ENCODE measurements around the gene GTPBP6.
"Not testable (repeated sequence)": the region's sequence is repeated elsewhere in the genome, so short reads cannot be mapped to it uniquely, and the experiment has no call there.

The GTPBP6 gene

DNA sequence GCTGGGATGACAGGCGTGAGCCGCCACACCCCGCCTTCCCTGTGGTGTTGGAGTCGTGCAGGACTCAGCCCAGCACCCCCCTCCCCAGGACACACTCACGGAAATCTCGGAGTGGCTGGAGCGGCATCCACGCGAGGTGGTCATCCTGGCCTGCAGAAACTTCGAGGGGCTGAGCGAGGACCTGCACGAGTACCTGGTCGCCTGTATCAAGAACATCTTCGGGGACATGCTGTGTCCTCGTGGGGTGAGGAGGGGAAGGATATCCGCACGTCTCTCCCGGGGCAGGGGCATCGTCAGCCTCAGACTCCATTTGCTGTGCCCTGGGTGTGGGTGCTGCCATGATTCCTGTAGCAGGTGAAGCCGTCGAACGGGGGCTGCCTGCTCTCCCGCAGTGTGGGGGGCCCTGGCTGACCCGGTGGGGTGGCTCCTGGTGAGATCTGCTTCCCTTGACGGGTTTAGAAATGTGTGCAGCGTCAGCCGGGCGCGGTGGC is 27.1 kb downstream of the GTPBP6 start:
- DNase-seq (ENCODE audit: low read depth) = no peak

DNA sequence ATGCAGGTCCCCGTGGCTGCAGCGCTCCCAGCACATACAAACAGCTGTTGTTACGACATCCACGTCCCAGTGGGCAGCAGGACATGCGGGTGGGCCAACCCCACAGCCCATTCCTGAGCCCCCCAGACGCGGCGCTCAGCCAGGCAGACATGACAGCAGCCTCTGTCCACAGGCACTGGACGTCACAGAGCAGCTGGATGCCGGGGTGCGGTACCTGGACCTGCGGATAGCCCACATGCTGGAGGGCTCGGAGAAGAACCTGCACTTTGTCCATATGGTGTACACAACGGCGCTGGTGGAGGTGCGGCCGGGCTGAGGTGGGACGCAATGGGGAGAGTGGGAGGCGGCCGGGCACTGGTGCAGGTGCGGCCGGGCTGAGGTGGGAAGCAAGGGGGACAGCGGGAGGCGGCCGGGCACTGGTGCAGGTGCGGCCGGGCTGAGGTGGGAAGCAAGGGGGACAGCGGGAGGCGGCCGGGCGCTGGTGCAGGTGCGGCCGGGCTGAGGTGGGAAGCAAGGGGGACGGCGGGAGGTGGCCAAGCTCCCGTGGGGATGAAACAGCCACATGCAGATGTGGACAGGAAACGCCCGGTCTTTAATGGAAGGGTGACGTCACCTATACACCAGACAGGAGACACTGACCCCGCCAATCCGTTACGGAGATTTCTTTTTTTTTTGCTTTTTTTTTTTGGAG is 28.0 kb downstream of the GTPBP6 start:
- no peak for DNase-seq (ENCODE audit: low read depth)

DNA sequence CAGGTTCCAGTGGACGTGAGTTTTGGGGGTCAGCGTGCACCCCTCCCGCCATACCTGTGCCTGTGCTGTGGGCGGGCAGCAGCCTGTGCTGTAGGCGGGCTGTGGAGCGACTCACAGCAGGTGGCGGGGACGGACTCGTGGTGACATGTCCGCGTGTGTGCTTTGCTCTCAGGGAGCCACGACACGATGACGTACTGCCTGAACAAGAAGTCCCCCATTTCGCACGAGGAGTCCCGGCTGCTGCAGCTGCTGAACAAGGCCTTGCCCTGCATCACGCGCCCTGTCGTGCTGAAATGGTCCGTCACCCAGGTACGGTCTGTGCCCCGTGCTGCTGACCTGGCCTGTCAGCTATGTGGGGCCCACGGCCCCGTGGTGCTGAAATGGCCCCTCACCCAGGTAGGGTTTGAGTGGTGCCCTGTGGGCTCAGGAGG is 30.0 kb downstream of the GTPBP6 start:
- DNase-seq (ENCODE audit: low read depth) = no peak

DNA sequence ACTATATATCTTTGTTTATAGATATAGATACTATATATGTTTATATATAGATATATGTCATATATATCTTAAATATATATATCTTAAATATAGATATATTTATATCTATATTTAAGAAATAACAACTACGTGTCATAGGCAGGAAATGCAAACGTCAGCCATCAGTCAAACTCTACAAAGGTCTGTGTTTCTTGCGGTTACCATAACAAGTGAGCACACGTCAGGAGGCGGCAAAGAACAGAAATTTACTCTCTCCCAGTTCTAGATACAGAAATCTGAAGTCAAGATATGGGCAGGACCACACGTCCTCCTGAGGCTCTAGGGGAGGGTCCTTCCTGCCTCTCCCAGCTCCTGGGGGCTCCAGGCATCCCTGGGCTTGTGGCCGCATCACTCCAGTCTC is 30.9 kb downstream of the GTPBP6 start:
- DNase-seq (ENCODE audit: low read depth) = no peak

DNA sequence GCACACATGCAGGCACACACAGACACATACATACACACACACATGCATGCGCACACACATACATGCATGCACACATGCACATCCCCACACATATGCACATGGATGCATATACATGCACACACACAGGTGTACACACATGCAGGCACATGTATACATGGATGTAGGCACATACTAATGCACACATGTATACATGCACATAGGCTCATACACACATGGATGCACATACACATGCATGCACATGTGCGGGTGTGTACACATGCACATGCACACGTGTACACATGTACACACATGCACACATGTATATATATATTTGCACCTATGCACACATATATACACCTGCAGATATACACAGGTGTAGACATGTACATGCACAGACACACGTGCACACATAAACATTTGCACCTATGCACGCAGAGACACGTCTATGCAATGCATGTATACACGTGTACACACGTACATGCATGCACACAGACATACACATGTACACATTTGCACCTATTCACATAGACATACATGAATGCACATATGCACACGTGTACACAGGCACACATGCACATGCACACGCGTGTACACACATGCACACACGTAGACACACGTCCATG is 33.4 kb downstream of the GTPBP6 start:
- DNase-seq (ENCODE audit: low read depth) = no peak

DNA sequence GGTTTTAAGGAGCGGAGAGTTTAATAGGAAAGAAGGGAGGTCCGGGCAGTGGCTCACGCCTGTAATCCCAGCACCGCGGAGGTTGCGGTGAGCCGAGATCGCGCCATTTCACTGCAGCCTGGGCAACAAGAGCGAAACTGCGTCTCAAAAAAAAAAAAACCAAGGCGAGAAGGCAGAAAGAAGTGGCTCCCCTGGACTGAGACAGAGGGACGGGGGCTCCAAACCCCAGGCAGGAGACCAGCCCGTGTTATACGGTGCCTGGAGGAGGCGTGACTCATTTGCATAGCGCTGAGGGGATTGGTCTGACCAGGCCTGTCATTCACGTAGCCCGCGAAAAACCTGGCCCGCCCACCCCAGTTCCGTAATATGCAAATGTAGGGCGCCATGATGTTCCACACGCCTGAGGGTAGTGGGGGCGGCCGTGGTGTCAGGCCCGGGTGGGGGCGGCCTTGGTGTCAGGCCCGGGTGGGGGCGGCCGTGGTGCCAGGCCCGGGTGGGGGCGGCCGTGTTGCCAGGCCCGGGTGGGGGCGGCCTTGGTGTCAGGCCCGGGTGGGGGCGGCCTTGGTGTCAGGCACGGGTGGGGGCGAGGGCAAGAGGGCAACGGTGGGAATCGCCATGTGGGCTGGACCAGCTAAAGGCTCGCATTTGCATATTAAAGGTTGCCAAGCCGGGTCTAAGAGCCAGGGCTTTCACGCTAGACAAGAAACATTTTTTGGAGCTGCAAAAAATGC is 35.3 kb downstream of the GTPBP6 start:
- DNase-seq (ENCODE audit: low read depth) = peak; percentile 83

DNA sequence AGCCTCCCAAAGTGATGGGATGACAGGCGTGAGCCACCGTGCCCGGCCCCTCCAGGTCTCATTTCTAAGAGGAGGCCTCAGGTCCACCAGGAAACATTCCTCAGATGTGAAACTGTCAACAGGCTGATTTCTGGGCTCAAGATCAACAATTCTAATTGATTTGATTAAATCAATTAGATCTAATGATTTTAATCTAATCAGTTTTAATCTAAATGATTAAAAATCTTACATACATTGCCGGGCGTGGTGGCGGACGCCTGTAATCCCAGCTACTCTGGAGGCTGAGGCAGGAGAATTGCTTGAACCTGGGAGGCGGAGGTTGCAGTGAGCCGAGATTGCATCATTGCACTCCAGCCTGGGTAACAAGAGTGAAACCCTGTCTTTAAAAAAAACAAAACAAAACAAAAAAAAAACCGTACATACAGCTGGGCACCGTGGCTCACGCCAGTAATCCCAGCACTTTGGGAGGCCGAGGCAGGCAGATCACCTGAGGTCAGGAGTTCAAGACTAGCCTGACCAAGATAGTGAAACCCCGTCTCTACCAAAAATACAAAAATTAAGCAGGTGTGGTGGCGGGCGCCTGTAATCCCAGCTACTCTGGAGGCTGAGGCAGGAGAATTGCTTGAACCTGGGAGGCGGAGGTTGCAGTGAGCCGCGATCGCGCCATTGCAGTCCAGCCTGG is 36.5 kb downstream of the GTPBP6 start:
- not testable (repeated sequence) for DNase-seq (ENCODE audit: low read depth)

DNA sequence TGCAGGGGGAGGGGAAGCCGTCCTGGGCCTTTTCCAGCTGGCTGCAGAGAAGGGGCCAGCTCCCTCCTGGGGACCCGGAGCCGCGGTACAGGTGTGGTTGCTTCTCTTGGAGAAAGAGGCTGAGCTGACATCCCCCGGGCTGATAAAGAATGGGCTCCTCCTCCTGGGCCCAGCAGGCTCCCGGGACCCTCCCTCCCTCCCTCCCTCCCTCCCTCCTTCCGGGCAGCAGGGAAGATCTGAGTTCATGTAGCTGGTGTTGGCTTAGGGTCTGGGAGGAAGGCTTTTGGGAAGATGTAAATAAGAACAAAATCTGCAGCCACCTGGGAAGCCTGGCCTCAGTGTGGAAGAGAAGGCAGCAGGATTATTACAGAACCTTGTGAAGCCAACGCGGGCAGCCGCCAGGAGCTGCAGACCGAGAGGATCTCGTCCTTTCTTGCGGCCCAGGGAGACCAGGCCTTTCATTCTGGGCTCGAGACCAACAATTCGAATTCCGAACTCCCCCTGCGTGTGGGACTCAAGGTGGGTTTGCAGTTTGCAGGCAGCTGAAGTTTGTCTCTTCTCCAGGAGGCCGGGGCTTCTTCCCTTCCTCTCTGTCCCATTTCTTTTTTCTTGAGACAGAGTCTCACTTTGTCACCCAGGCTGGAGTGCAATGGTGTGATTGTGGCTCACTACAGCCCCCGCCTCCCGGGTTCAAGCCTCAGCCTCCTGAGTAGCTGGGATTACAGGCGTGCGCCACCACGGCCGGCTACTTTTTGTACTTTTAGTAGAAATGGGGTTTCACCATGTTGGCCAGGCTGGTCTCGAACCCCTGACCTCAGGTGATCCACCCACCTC is 37.2 kb downstream of the GTPBP6 start, which contains the start of gene PLCXD1:
TSS of gene PLCXD1 (plus strand) at position 216 of the 834 bp plus-strand sequence. CDS start 2,807 bp downstream, outside the sequence.
- DNase-seq (ENCODE audit: low read depth) = no peak

DNA sequence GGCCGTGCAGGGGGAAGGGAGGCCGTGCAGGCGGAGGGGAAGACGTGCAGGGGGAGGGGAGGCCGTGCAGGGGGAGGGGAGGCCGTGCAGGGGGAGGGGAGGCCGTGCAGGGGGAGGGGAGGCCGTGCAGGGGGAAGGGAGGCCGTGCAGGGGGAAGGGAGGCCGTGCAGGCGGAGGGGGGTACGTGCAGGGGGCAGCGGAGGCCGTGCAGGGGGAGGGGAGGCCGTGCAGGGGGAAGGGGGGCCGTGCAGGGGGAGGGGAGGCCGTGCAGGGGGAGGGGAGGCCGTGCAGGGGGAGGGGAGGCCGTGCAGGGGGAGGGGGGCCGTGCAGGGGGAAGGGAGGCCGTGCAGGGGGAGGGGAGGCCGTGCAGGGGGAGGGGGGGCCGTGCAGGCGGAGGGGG is 37.9 kb downstream of the GTPBP6 start:
- not testable (repeated sequence) for DNase-seq (ENCODE audit: low read depth)

DNA sequence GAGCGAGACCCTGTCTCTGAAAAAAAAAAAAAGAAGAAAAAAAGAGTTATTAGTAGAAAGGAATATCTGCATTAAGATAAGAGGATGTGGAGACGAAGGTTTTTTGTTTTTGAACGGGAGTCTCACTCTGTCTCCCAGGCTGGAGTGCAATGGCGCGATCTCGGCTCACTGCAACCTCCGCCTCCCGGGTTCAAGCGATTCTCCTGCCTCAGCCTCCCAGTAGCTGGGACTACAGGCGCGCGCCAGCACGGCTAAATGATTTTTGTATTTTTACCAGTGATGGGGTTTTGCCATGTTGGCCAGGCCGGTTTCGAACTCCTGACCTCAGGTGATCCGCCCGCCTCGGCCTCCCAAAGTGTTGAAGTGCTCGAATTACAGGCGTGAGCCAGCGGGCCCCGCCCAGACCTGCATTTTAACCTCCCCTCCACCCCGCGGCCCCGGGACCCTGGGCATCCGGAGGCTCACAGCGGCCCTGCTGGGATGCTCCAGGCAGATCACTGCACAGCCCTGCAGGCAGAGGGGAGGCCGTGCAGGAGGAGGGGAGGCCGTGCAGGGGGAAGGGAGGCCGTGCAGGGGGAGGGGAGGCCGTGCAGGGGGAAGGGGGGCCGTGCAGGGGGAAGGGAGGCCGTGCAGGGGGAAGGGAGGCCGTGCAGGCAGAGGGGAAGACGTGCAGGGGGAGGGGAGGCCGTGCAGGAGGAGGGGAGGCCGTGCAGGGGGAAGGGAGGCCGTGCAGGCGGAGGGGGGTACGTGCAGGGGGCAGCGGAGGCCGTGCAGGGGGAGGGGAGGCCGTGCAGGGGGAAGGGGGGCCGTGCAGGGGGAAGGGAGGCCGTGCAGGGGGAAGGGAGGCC is 38.6 kb downstream of the GTPBP6 start:
- DNase-seq (ENCODE audit: low read depth) = not testable (repeated sequence)

DNA sequence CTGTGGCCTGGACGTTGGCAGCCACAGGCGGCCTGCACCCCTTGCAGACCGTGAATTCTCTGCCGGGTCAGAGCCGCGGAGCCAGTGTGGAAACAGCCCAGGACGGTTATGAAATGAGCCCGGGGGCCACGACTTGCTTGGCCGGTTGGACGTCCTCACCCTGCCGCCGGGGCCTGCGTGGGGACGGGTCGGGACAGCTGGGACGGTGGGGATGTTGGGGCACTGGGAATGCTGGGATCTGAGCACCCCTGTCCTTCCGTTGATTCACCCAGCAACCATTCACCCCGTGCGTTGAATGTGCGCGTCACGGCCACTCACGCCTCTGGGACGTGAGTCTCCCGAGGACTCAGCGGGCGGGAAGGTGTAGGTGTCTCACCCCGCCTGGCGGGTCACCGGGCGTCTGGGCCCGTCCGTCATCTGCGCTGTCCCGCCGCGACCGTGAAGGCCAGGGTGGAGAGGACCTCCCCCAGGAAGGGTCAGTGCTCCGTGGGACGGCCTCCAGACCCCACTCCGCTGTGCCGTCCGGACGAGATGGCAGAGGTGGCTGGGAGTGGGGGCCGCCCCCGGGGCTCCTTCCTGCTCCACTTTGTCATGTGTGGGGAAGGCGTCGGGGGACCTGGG is 41.9 kb downstream of the GTPBP6 start:
- DNase-seq (ENCODE audit: low read depth) = peak; percentile 12

DNA sequence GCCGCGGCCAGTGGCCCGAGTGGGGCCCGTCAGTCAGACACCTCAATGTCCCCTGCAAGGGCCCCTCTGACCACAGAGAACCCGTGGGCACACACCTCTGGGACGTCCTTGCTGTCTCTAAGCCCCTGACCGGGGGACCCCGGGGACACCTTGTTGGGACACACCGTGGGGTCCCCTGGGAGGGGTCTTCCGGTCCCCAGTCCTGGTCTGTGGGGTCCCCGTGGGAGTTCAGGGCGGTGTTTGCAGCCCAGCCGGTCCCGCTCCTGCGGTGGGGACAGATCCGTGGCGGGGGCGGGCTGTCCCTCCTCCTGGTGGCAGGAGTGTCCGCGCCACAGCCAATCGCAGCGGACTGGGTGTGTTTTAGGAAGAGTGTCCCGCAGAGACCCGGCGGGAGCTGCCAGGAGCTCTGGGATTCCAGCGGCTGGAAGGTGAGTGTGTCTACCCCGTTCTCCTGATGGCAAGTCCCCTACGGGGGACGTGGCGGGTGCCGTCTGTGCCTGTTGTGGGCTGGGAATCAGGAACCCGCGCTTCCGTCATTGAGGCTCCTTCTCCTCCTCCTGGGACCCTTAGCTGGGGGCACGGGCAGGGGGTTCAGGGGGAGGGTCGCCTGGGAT is 42.5 kb downstream of the GTPBP6 start:
- DNase-seq (ENCODE audit: low read depth) = peak; percentile 30

DNA sequence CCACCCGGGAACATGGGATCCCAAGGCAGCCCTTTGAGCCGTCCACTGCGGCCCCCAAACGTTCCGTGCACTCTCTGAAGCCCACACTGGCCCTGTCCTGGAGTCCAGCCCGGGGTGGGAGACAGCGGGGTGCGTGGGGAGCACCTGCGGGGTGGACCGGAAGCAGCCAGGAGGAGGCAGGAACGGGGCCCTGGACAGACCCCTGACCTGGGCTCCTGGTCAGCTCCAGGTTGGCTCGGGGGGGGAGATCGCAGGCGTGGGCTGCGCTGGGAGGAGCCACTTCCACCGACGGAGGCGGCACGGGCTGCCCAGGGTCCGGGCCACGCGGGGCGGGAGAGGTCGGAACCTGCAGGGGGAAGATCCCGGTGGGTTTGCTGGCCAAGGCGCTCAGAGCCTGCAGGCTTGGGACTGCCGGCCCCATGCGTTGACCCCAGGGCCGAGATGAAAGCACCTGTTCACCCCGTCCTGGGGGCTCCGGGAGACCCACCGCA is 43.1 kb downstream of the GTPBP6 start:
- DNase-seq (ENCODE audit: low read depth) = no peak

DNA sequence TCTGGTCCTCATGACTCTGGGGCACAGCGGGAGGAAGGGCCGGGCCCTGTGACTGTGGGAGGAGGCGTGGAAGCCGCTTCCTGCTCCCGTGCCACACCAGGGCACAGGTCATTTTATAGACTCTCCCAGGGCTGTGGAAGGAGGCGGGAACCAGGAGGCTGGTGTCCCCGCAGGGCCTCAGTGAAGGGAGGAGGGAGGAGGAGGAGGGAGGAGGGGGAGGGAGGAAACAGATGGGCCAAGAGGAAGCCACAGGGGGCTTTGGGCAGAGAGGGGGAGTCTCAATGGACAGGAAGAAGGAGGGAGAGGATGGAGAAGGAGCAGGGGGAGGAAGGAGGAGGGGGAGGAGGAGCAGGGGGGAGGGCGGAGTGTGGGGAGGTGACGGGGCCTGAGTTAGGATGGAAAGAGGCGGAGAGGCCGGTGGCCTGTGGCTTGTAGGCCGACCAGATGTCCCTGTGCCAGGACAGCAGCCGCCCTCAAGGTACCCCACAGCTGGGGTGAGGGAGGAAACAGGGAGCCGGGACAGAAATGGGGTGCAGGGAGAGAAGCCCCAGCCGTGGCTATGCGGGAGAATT is 43.6 kb downstream of the GTPBP6 start:
- DNase-seq (ENCODE audit: low read depth) = no peak

DNA sequence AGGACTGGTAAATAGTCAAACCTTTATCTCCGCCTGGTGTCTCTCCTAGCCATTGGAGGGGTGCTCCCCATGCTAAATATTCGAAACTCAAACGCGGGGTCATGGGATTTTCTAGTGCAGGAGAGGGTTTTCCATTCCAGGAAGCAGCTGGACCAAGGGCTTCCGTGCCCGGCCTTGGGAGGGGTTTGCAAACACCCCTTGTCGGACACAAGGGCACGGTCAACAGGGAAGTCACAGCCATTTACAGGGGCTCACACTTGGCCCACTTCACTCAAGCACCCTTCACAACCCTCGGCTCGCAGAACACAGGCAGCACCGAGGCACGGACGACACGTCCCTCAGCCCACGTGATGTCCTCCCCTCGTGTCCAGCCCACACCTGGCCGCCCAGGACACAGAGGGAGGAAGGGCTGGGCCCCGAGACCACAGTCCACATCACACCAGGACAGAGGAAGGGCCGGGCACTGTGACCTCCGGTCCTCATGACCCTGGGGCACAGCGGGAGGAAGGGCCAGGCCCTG is 47.7 kb downstream of the GTPBP6 start:
- DNase-seq (ENCODE audit: low read depth) = no peak

DNA sequence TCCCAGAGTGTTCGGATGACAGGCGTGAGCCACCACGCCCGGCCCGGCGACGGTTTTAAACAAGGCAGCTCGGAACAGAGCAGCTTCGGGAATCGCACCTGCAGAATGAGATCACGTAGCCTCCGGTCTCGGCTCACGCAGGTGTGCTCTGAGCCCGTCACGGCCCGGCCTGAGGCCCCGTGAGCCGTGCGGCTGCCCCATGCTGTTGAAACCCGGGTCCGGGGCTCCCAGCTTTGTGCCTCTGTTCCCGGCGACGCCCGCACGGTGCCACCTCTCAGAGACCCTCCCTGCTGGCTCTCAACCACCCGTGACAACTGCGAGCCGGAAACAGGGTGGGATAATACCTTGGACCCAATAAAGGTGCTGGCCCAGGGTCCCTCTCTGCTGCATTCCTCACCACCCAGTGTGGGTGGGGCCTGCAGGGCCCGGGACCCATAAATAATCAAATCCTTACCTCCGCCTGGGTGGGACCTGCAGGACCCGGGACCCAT is 50.8 kb downstream of the GTPBP6 start:
- no peak for DNase-seq (ENCODE audit: low read depth)

DNA sequence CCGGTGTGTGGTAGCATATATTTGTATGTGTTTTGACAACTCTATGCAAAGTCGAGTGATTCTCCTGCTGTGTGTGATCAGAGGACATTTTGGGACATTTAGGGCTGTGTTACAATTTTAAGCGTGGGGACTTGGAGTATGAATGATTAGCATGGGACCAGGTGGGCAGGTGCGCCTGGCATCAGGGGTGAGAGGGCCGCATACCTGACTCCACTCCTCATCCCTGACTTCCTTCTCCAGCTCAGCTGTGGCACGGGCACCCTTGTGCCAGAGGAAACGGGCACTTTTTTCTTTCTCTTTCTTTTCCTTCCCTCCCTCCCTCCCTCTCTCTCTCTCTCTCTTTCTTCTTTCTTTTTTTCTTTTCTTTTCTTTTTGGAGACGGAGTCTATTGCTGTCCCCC is 53.1 kb downstream of the GTPBP6 start:
- DNase-seq (ENCODE audit: low read depth) = no peak

DNA sequence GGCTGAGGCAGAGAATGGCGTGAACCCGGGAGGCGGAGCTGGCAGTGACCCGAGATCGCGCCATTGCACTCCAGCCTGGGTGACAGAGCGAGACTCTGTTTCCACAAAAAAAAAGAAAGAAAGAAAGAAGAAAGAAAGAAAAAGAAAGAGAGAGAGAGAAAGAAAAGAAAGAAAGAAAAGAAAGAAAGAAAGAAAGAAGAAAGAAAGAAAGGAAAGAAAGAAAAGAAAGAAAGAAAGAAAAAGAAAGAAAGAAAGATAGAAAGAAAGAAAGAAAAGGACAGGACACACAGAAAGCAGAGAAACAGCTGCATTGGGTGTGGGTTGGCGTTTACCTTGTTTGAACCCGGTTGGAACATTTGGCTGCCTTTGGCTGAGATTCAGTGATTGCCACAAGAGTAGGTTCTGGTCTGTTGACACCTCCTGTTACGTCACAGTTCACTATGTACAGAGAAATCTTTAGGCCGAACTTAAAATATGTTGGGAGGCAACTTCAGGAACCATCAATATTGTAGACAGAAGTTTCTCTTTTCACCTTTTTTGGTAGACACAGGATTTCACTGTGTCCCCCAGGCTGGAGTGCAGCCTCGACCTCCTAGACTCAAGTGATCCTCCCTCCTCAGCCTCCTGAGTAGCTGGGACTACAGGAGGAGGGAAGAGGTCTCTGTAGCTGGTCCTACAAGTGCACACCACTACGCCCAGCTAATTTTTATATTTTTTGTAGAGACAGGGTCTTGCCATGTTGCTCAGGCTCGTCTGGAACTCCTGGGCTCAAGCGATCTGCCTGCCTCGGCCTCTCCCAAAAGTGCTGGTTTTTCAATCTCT is 53.8 kb downstream of the GTPBP6 start:
- DNase-seq (ENCODE audit: low read depth) = no peak
